ENCODE data around the gene YIPF3. TPM values are rescaled to one million over a fixed set of nuclear protein-coding genes. Genes with fewer than 3 reads are reported as not detected.

The YIPF3 gene
- total and polyA plus RNA-seq, 9 of the 15 experiments (the other 6 are each of a cell fraction or from before 2014, with no cell fraction given), result 27.5 to 75.3 (median 57.6) TPM

DNA sequence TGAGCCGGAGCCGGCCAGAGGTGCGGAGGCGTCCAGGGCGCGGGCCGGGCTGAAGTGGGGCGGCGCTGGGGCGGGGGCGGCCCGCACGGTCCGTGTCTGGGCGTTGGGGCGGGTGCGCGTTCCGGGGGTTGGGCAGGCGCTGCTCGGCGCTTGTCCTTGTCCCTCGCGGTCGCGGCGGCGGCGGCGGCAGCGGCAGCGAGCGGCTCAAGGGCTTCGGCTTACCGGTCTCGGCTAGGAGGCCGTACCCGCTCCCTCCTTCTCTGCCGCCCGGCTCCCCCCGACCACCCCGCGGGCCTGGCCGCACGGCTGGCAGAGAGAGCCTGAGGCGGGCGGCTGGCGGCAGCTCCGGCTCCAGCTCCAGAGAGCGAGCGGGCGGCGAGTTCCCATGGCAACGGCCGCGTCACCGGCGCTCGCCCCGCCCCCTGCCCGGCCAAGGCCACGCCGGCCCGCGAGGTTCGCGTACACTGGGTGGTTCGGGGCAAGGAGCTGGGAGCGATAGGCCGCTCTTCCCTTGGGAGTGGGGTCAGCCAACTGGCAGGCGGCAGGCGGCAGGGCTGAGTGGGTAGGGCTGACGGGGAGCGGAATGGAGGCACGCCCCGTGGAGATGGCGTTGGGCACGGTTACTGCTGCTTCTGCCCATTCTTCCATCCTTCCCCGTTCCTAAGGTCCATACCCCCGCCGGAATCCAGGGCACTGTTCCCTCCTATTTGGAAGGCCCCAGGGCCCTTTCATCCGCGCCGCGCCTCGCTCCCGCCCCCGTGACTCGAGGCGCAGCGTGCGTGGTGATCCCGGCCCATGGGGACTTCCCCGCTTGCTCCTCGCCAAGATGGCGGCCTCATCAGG, 6.5 kb downstream of the YIPF3 start, which contains the start of gene LRRC73 (continued):
- no peak; the same call in none of the 2 replicates for TF ChIP-seq ERF (CRISPR knock-in tag; IDR thresholded peaks at IDR 0.05)
- no peak for TF ChIP-seq GTF2F1 (IDR thresholded peaks at IDR 0.05; ENCODE audit: low read depth, low read length)
- TF ChIP-seq SRSF3 (IDR thresholded peaks at IDR 0.05; ENCODE audit: insufficient read depth, low read length), result no peak
- TF ChIP-seq XRCC4 (IDR thresholded peaks at IDR 0.05; ENCODE audit: extremely low read depth, insufficient read depth, insufficient read length), result no peak
- no peak for TF ChIP-seq HOXB6 (CRISPR knock-in tag; IDR thresholded peaks at IDR 0.05; ENCODE audit: borderline replicate concordance)
- no peak for TF ChIP-seq MCM3 (IDR thresholded peaks at IDR 0.05)
- TF ChIP-seq, protein P1, sequence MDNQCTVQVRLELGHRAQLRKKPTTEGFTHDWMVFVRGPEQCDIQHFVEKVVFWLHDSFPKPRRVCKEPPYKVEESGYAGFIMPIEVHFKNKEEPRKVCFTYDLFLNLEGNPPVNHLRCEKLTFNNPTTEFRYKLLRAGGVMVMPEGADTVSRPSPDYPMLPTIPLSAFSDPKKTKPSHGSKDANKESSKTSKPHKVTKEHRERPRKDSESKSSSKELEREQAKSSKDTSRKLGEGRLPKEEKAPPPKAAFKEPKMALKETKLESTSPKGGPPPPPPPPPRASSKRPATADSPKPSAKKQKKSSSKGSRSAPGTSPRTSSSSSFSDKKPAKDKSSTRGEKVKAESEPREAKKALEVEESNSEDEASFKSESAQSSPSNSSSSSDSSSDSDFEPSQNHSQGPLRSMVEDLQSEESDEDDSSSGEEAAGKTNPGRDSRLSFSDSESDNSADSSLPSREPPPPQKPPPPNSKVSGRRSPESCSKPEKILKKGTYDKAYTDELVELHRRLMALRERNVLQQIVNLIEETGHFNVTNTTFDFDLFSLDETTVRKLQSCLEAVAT (IDR thresholded peaks at IDR 0.05), result no peak
- TF ChIP-seq, protein P2, sequence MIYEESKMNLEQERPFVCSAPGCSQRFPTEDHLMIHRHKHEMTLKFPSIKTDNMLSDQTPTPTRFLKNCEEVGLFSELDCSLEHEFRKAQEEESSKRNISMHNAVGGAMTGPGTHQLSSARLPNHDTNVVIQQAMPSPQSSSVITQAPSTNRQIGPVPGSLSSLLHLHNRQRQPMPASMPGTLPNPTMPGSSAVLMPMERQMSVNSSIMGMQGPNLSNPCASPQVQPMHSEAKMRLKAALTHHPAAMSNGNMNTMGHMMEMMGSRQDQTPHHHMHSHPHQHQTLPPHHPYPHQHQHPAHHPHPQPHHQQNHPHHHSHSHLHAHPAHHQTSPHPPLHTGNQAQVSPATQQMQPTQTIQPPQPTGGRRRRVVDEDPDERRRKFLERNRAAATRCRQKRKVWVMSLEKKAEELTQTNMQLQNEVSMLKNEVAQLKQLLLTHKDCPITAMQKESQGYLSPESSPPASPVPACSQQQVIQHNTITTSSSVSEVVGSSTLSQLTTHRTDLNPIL (CRISPR knock-in tag; IDR thresholded peaks at IDR 0.05), result no peak
- TF ChIP-seq, protein P3, sequence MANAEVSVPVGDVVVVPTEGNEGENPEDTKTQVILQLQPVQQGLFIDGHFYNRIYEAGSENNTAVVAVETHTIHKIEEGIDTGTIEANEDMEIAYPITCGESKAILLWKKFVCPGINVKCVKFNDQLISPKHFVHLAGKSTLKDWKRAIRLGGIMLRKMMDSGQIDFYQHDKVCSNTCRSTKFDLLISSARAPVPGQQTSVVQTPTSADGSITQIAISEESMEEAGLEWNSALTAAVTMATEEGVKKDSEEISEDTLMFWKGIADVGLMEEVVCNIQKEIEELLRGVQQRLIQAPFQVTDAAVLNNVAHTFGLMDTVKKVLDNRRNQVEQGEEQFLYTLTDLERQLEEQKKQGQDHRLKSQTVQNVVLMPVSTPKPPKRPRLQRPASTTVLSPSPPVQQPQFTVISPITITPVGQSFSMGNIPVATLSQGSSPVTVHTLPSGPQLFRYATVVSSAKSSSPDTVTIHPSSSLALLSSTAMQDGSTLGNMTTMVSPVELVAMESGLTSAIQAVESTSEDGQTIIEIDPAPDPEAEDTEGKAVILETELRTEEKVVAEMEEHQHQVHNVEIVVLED (CRISPR knock-in tag; IDR thresholded peaks at IDR 0.05), result no peak
- no peak for TF ChIP-seq KDM1A (IDR thresholded peaks at IDR 0.05)
- TF ChIP-seq SOX6 (IDR thresholded peaks at IDR 0.05), result 0 out of 2 replicates have a peak, but pooled peaks have one; percentile 16
- TF ChIP-seq, protein P4, sequence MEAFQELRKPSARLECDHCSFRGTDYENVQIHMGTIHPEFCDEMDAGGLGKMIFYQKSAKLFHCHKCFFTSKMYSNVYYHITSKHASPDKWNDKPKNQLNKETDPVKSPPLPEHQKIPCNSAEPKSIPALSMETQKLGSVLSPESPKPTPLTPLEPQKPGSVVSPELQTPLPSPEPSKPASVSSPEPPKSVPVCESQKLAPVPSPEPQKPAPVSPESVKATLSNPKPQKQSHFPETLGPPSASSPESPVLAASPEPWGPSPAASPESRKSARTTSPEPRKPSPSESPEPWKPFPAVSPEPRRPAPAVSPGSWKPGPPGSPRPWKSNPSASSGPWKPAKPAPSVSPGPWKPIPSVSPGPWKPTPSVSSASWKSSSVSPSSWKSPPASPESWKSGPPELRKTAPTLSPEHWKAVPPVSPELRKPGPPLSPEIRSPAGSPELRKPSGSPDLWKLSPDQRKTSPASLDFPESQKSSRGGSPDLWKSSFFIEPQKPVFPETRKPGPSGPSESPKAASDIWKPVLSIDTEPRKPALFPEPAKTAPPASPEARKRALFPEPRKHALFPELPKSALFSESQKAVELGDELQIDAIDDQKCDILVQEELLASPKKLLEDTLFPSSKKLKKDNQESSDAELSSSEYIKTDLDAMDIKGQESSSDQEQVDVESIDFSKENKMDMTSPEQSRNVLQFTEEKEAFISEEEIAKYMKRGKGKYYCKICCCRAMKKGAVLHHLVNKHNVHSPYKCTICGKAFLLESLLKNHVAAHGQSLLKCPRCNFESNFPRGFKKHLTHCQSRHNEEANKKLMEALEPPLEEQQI (IDR thresholded peaks at IDR 0.05), result no peak
- TF ChIP-seq RHOXF2B (CRISPR knock-in tag; conservative IDR thresholded peaks at IDR 0.05), result no peak
- no peak for TF ChIP-seq CBX1 (IDR thresholded peaks at IDR 0.05; ENCODE audit: low read depth)
- TF ChIP-seq NRF1 (conservative IDR thresholded peaks at IDR 0.05 in 1 of 2, IDR thresholded peaks at IDR 0.05 in 1 of 2), result peak in 1 of 2 experiments; percentile 32; a peak in 2 of 4 replicates
- TF ChIP-seq GATAD2A (IDR thresholded peaks at IDR 0.05), result no peak
- no peak for TF ChIP-seq ZNF551 (CRISPR knock-in tag; IDR thresholded peaks at IDR 0.05)
- TF ChIP-seq ZKSCAN3 (CRISPR knock-in tag; IDR thresholded peaks at IDR 0.05), result no peak
- TF ChIP-seq ZNF583 (CRISPR knock-in tag; IDR thresholded peaks at IDR 0.05), result no peak
- TF ChIP-seq, protein P5, sequence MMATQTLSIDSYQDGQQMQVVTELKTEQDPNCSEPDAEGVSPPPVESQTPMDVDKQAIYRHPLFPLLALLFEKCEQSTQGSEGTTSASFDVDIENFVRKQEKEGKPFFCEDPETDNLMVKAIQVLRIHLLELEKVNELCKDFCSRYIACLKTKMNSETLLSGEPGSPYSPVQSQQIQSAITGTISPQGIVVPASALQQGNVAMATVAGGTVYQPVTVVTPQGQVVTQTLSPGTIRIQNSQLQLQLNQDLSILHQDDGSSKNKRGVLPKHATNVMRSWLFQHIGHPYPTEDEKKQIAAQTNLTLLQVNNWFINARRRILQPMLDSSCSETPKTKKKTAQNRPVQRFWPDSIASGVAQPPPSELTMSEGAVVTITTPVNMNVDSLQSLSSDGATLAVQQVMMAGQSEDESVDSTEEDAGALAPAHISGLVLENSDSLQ (IDR thresholded peaks at IDR 0.05), result no peak
- TF ChIP-seq SUPT5H (IDR thresholded peaks at IDR 0.05), result peak; percentile 77
